K562 (cell line): ENCODE measurements around the gene CNTF. TPM values are rescaled to one million over a fixed set of nuclear protein-coding genes. Genes with fewer than 3 reads are reported as not detected.

Experiments
- EWSR1 ChIP-seq: fragments of 450-650 bp; IDR thresholded peaks from 2 replicates; pipeline ENCODE4 v1.6.1; 2018; ENCODE audit warnings: borderline replicate concordance, mild to moderate bottlenecking, low read depth, moderate library complexity; ENCODE audit not compliant: partially characterized antibody
- KLF16 ChIP-seq: IDR thresholded peaks from 2 replicates; pipeline ENCODE4 v1.6.1; 2016; ENCODE audit warnings: antibody characterized with exemption
- polyA plus RNA-seq, 8 experiments: library from polyadenylated mRNA; depleted of rRNA in 4 of 8; stranded (reverse) in 5 of 8; unstranded in 3 of 8; fragments of >200 nt; fragmentation: Nextera tagmentation in 2 of 8; fragmentation: Illumina TruSeq in 1 of 8; extraction: Ambion mirVana in 2 of 8; extraction: Trizol in 1 of 8; gene quantifications; 2 replicates each; pipeline versions ENCODE4 v1.2.1 to v1.2.3, GENCODE V29; 2011 to 2014; ENCODE audit warnings: inconsistent platforms in 1 of 8, missing spikeins in 1 of 8
- total RNA-seq, 7 experiments: library from RNA; depleted of rRNA in 6 of 7; stranded (reverse); fragments of >200 nt in 6 of 7; fragmentation: Illumina TruSeq in 2 of 7; extraction: Trizol in 2 of 7; gene quantifications; 2 replicates each; pipeline versions ENCODE4 v1.2.1 to v1.2.3, GENCODE V29; 2011 to 2021; ENCODE audit warnings: low replicate concordance in 1 of 7
- TF ChIP-seq, protein P1 (sequence below): fragments of 450-650 bp; IDR thresholded peaks from 2 replicates; pipeline ENCODE4 v1.6.1; 2016; ENCODE audit warnings: mild to moderate bottlenecking, moderate library complexity
- TF ChIP-seq, protein P2 (sequence below): fragments of 450-650 bp; formaldehyde crosslinking; IDR thresholded peaks from 2 replicates; pipeline ENCODE4 v1.4.0; 2022; ENCODE audit warnings: mild to moderate bottlenecking, moderate library complexity
- TF ChIP-seq, protein P3 (sequence below): fragments of 250-450 bp; sonication (Bioruptor Pico); IDR thresholded peaks from 2 replicates; pipeline ENCODE4 v1.4.0; 2020; ENCODE audit warnings: mild to moderate bottlenecking, moderate library complexity, borderline replicate concordance
- TF ChIP-seq, protein P4 (sequence below): fragments of 150-350 bp; IDR thresholded peaks from 2 replicates; pipeline ENCODE4 v1.6.1; 2014; ENCODE audit warnings: low read depth, mild to moderate bottlenecking, low read length, borderline replicate concordance

CNTF gene
- total and polyA plus RNA-seq, 9 of the 15 experiments (the other 6 are each of a cell fraction or from before 2014, with no cell fraction given) = 0.17 to 5.0 (median 2.3) TPM

DNA sequence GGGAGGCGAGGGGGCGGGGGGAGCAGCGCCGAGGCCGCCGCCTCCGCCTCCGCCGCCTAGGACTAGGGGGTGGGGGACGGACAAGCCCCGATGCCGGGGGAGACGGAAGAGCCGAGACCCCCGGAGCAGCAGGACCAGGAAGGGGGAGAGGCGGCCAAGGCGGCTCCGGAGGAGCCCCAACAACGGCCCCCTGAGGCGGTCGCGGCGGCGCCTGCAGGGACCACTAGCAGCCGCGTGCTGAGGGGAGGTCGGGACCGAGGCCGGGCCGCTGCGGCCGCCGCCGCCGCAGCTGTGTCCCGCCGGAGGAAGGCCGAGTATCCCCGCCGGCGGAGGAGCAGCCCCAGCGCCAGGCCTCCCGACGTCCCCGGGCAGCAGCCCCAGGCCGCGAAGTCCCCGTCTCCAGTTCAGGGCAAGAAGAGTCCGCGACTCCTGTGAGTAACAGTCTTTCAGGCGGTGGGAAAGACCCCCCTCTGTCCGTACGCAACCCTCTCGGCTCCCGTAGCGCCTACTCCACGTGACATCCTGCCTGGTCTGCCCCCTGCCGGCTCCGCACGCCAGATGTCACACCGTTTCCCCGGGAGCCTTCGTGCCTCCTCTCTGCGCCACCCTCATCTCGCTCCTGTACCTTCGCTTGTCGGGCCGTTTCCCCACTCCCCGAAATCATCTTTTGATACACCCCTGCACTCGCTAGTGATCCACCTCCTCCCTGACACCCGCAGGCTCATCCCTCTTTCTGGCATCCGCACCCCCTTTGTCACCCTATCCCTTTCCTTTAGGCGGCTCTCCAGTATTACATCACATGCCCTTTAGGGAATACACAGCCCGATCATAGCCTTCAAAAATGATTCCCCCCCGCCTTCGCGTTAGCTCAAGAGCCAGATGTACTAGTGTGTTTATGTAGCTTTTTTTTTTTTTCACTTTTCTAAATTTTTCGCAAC is 43.0 kb upstream of the CNTF start (continued):
- TF ChIP-seq, protein P1, sequence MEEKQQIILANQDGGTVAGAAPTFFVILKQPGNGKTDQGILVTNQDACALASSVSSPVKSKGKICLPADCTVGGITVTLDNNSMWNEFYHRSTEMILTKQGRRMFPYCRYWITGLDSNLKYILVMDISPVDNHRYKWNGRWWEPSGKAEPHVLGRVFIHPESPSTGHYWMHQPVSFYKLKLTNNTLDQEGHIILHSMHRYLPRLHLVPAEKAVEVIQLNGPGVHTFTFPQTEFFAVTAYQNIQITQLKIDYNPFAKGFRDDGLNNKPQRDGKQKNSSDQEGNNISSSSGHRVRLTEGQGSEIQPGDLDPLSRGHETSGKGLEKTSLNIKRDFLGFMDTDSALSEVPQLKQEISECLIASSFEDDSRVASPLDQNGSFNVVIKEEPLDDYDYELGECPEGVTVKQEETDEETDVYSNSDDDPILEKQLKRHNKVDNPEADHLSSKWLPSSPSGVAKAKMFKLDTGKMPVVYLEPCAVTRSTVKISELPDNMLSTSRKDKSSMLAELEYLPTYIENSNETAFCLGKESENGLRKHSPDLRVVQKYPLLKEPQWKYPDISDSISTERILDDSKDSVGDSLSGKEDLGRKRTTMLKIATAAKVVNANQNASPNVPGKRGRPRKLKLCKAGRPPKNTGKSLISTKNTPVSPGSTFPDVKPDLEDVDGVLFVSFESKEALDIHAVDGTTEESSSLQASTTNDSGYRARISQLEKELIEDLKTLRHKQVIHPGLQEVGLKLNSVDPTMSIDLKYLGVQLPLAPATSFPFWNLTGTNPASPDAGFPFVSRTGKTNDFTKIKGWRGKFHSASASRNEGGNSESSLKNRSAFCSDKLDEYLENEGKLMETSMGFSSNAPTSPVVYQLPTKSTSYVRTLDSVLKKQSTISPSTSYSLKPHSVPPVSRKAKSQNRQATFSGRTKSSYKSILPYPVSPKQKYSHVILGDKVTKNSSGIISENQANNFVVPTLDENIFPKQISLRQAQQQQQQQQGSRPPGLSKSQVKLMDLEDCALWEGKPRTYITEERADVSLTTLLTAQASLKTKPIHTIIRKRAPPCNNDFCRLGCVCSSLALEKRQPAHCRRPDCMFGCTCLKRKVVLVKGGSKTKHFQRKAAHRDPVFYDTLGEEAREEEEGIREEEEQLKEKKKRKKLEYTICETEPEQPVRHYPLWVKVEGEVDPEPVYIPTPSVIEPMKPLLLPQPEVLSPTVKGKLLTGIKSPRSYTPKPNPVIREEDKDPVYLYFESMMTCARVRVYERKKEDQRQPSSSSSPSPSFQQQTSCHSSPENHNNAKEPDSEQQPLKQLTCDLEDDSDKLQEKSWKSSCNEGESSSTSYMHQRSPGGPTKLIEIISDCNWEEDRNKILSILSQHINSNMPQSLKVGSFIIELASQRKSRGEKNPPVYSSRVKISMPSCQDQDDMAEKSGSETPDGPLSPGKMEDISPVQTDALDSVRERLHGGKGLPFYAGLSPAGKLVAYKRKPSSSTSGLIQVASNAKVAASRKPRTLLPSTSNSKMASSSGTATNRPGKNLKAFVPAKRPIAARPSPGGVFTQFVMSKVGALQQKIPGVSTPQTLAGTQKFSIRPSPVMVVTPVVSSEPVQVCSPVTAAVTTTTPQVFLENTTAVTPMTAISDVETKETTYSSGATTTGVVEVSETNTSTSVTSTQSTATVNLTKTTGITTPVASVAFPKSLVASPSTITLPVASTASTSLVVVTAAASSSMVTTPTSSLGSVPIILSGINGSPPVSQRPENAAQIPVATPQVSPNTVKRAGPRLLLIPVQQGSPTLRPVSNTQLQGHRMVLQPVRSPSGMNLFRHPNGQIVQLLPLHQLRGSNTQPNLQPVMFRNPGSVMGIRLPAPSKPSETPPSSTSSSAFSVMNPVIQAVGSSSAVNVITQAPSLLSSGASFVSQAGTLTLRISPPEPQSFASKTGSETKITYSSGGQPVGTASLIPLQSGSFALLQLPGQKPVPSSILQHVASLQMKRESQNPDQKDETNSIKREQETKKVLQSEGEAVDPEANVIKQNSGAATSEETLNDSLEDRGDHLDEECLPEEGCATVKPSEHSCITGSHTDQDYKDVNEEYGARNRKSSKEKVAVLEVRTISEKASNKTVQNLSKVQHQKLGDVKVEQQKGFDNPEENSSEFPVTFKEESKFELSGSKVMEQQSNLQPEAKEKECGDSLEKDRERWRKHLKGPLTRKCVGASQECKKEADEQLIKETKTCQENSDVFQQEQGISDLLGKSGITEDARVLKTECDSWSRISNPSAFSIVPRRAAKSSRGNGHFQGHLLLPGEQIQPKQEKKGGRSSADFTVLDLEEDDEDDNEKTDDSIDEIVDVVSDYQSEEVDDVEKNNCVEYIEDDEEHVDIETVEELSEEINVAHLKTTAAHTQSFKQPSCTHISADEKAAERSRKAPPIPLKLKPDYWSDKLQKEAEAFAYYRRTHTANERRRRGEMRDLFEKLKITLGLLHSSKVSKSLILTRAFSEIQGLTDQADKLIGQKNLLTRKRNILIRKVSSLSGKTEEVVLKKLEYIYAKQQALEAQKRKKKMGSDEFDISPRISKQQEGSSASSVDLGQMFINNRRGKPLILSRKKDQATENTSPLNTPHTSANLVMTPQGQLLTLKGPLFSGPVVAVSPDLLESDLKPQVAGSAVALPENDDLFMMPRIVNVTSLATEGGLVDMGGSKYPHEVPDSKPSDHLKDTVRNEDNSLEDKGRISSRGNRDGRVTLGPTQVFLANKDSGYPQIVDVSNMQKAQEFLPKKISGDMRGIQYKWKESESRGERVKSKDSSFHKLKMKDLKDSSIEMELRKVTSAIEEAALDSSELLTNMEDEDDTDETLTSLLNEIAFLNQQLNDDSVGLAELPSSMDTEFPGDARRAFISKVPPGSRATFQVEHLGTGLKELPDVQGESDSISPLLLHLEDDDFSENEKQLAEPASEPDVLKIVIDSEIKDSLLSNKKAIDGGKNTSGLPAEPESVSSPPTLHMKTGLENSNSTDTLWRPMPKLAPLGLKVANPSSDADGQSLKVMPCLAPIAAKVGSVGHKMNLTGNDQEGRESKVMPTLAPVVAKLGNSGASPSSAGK = peak; percentile 96
- TF ChIP-seq, protein P2, sequence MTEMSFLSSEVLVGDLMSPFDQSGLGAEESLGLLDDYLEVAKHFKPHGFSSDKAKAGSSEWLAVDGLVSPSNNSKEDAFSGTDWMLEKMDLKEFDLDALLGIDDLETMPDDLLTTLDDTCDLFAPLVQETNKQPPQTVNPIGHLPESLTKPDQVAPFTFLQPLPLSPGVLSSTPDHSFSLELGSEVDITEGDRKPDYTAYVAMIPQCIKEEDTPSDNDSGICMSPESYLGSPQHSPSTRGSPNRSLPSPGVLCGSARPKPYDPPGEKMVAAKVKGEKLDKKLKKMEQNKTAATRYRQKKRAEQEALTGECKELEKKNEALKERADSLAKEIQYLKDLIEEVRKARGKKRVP (CRISPR knock-in tag) = no peak
- TF ChIP-seq EWSR1 = no peak
- TF ChIP-seq, protein P3, sequence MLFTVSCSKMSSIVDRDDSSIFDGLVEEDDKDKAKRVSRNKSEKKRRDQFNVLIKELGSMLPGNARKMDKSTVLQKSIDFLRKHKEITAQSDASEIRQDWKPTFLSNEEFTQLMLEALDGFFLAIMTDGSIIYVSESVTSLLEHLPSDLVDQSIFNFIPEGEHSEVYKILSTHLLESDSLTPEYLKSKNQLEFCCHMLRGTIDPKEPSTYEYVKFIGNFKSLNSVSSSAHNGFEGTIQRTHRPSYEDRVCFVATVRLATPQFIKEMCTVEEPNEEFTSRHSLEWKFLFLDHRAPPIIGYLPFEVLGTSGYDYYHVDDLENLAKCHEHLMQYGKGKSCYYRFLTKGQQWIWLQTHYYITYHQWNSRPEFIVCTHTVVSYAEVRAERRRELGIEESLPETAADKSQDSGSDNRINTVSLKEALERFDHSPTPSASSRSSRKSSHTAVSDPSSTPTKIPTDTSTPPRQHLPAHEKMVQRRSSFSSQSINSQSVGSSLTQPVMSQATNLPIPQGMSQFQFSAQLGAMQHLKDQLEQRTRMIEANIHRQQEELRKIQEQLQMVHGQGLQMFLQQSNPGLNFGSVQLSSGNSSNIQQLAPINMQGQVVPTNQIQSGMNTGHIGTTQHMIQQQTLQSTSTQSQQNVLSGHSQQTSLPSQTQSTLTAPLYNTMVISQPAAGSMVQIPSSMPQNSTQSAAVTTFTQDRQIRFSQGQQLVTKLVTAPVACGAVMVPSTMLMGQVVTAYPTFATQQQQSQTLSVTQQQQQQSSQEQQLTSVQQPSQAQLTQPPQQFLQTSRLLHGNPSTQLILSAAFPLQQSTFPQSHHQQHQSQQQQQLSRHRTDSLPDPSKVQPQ (CRISPR knock-in tag) = 0 out of 2 replicates have a peak, but pooled peaks have one; percentile 12
- TF ChIP-seq, protein P4, sequence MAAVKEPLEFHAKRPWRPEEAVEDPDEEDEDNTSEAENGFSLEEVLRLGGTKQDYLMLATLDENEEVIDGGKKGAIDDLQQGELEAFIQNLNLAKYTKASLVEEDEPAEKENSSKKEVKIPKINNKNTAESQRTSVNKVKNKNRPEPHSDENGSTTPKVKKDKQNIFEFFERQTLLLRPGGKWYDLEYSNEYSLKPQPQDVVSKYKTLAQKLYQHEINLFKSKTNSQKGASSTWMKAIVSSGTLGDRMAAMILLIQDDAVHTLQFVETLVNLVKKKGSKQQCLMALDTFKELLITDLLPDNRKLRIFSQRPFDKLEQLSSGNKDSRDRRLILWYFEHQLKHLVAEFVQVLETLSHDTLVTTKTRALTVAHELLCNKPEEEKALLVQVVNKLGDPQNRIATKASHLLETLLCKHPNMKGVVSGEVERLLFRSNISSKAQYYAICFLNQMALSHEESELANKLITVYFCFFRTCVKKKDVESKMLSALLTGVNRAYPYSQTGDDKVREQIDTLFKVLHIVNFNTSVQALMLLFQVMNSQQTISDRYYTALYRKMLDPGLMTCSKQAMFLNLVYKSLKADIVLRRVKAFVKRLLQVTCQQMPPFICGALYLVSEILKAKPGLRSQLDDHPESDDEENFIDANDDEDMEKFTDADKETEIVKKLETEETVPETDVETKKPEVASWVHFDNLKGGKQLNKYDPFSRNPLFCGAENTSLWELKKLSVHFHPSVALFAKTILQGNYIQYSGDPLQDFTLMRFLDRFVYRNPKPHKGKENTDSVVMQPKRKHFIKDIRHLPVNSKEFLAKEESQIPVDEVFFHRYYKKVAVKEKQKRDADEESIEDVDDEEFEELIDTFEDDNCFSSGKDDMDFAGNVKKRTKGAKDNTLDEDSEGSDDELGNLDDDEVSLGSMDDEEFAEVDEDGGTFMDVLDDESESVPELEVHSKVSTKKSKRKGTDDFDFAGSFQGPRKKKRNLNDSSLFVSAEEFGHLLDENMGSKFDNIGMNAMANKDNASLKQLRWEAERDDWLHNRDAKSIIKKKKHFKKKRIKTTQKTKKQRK = no peak; the same call in 1 of the 2 replicates
- TF ChIP-seq KLF16 = peak; percentile 80
